HuH-7.5 (cell line): ENCODE measurements around the gene IFNA8.
"Not testable (repeated sequence)": the region's sequence is repeated elsewhere in the genome, so short reads cannot be mapped to it uniquely, and the experiment has no call there.

ENCODE experiments used
- DNase-seq: peaks from one replicate; pipeline ENCODE4 v3.0.0; 2011; ENCODE audit warnings: low spot score

Gene IFNA8

DNA sequence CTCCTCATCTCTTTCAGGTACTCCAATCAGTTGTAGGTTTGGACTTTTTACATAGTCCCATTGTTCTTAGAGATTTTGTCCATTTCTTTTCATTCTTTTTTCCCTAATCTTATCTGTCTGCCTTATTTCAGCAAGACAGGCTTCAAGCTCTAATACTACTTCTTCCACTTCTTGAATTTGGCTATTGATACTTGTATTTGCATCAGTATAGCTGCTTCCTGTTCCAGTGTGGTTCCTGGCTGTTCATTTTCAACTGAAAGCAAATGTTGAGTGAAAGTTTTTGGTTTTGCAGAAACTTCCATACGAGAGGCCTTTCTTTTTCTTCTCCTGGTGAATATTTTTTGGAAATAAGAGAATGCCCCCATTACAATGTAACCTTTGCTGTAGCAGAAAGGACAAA lies 19.3 kb downstream of the IFNA8 start:
- DNase-seq: no peak

GRCh38 chr9:21429191-21429590 lies 20.3 kb downstream of the IFNA8 start:
- DNase-seq: no peak

DNA sequence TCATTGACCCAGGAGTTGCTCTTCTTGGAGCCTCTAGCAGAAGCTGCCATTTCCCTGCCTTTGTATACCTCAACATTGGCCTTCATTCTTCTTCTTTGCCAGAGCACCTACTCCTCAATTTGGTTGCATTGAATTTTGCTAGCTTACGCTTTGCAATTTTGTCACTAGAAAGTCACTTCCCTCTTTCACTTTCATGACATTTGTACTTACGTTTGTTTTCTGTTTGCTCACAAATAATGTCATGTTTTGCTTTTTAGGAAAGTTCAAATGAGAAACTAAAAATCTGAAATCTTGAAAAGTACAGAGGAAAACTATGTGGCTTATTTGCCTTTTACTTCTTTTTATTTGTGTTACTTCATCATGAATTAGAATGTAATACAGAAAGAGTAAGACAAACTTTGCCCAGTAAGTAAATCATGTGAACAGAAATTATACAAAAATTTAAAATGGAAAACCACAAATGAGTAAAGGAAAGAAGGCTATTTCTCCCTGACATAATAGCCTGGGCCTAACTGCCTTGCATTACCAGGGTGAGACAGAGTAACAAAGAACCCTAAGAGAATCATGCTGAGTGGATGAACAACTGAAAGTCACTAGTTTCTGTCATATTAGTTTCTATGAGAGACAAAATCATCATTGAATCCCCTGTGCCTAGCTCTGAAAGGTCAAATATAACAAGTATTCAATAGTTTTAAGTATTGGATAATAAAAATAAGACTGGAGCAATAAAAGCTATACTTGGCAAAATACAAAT lies 23.9 kb downstream of the IFNA8 start:
- DNase-seq: no peak

- DNase-seq: no peak
Observed at GRCh38 chr9:21434202-21435014, 25.5 kb downstream of the IFNA8 start.

GRCh38 chr9:21435015-21435383 lies 26.1 kb downstream of the IFNA8 start:
- DNase-seq: not testable (repeated sequence)

- no peak for DNase-seq
Observed at GRCh38 chr9:21440139-21440538, 31.2 kb downstream of the IFNA8 start, which contains the start of gene IFNA1. IFNA1 (plus strand) TSS chr9:21440439; CDS start chr9:21440508, 69 bp downstream.

DNA sequence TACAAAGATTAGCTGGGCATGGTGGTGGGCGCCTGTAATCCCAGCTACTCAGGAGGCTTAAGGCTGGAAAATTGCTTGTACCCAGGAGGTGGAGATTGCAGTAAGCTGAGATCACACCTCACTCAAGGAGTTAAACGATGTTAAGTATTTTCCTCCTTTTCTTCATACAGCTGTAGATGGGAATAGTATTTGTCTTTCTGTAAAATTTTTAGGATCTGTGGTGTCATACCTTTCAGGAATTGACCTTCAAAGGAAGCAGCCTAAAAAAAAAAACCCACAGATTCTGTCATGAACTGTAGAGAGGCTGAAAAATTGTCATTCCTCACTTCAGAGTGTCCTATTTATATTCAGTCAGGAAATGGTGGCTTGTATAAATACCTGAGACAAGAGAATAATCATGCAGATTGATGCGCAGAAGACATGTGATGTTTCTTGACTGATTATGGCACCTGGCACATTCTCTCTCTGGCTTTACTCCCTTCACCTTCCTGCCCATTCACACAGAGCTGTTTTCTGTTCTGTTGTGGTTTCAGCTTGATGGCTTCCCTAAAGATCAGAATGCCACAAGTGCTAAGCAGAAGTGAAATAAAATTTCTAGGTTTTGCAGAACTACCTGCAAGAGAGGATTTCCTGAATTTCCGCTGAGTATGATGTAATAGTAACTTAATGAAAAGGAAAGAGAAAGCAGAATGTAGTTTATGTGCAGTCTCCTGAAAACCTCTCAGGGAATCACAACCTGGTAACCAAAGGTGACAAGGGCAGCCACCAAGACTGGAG lies 35.1 kb downstream of the IFNA8 start:
- DNase-seq: no peak

GRCh38 chr9:21449312-21449711 lies 40.4 kb downstream of the IFNA8 start:
- DNase-seq: not testable (repeated sequence)

- no peak for DNase-seq
Observed at GRCh38 chr9:21450733-21451394, 41.9 kb downstream of the IFNA8 start.

DNA sequence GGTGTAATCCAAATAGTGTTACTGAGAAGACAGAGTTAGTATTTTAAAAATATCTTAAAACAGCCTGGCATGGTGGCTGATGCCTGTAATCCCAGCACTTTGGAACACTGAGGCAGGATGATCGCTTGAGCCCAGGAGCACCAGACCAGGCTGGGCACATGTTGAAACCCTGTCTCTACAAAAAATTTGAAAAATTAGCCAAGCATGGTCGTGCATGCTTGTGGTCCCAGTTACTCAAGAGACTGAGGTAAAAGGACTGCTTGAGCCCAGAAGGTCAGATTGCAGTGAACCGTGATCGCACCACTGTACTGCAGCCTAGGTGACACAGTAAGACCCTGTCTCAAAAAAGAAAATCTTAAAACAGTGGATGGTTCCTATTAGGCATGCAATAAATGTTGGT lies 43.8 kb downstream of the IFNA8 start:
- no peak for DNase-seq

GRCh38 chr9:21454149-21454548 lies 45.2 kb downstream of the IFNA8 start:
- no peak for DNase-seq

- no peak for DNase-seq
Observed at GRCh38 chr9:21455320-21455719, 46.4 kb downstream of the IFNA8 start.
